Measurements from ENCODE around the gene SEPHS1.
"Not testable (repeated sequence)": the region's sequence is repeated elsewhere in the genome, so short reads cannot be mapped to it uniquely, and the experiment has no call there.

SEPHS1 gene

GRCh38 chr10:13348216-13349017, at the start of gene SEPHS1:
TSS of gene SEPHS1 (minus strand) at chr10:13348293. CDS start at chr10:13344950, 3,343 bp downstream.
- DNase-seq, result peak; percentile 82

GRCh38 chr10:13397052-13397451, 49.0 kb upstream of the SEPHS1 start:
- no peak for DNase-seq

GRCh38 chr10:13396369-13396768, 48.3 kb upstream of the SEPHS1 start:
- no peak for DNase-seq

- DNase-seq, result no peak
Measured at GRCh38 chr10:13395540-13395939, 47.4 kb upstream of the SEPHS1 start.

GRCh38 chr10:13393640-13394039, 45.5 kb upstream of the SEPHS1 start:
- DNase-seq, result no peak

GRCh38 chr10:13392701-13393100, 44.6 kb upstream of the SEPHS1 start:
- no peak for DNase-seq

GRCh38 chr10:13390604-13391522, 42.8 kb upstream of the SEPHS1 start:
- DNase-seq, result no peak

- no peak for DNase-seq
Measured at GRCh38 chr10:13388478-13389230, 40.6 kb upstream of the SEPHS1 start.

GRCh38 chr10:13386021-13386420, 37.9 kb upstream of the SEPHS1 start:
- DNase-seq, result no peak

GRCh38 chr10:13383399-13383761, 35.3 kb upstream of the SEPHS1 start:
- DNase-seq, result no peak

- DNase-seq, result no peak
Measured at GRCh38 chr10:13382703-13383398, 34.8 kb upstream of the SEPHS1 start.

GRCh38 chr10:13379061-13379460, 31.0 kb upstream of the SEPHS1 start:
- DNase-seq, result not testable (repeated sequence)

- DNase-seq, result no peak
Measured at GRCh38 chr10:13376746-13377145, 28.7 kb upstream of the SEPHS1 start.

- DNase-seq, result no peak
Measured at GRCh38 chr10:13376297-13376696, 28.2 kb upstream of the SEPHS1 start.

- no peak for DNase-seq
Measured at GRCh38 chr10:13375791-13376190, 27.7 kb upstream of the SEPHS1 start.

GRCh38 chr10:13373644-13374043, 25.6 kb upstream of the SEPHS1 start:
- DNase-seq, result no peak

GRCh38 chr10:13372524-13372923, 24.4 kb upstream of the SEPHS1 start:
- no peak for DNase-seq

GRCh38 chr10:13371897-13372470, 23.9 kb upstream of the SEPHS1 start:
- peak; percentile 83 for DNase-seq

GRCh38 chr10:13366891-13367290, 18.8 kb upstream of the SEPHS1 start:
- DNase-seq, result no peak

GRCh38 chr10:13365831-13366230, 17.7 kb upstream of the SEPHS1 start:
- DNase-seq, result no peak

- no peak for DNase-seq
Measured at GRCh38 chr10:13365243-13365642, 17.1 kb upstream of the SEPHS1 start.

- DNase-seq, result no peak
Measured at GRCh38 chr10:13360587-13360986, 12.5 kb upstream of the SEPHS1 start.

Measured in CD4-positive, alpha-beta T cell treated with Interleukin-17A for 1 hour (primary cell).